Measurements from ENCODE around the gene IQGAP2. TPM values are rescaled to one million over a fixed set of nuclear protein-coding genes. Genes with fewer than 3 reads are reported as not detected.

Gene IQGAP2
- total RNA-seq, 3 donors from 2014 or later (not counting 1 experiment from before 2014, with no cell fraction given) = 172 to 218 (median 207) TPM

GRCh38 chr5:76701298-76701697, 298.2 kb downstream of the IQGAP2 start:
- intact Hi-C loops (cut with micrococcal nuclease) = no loop called here
- H3K27me3 Mint-ChIP-seq (ENCODE audit: low read depth in 2 of 2) = no peaks in the 10 kb centered on the region
- no peaks in the 10 kb centered on the region for H3K27me3 ChIP-seq (ENCODE audit: control insufficient read depth, insufficient read depth, low read length)
- no peak overlapping the region for H3K4me3 Mint-ChIP-seq
- ATAC-seq = no peak
- no peak for DNase-seq
- H3K4me1 Mint-ChIP-seq = no peaks in the 10 kb centered on the region
- no peaks in the 10 kb centered on the region for H3K4me1 ChIP-seq (ENCODE audit: control insufficient read depth, insufficient read depth, low read length)
- H3K36me3 Mint-ChIP-seq = peaks cover 17% of the 10 kb centered on the region
- H3K27ac Mint-ChIP-seq = no peak overlapping the region
- no peaks in the 10 kb centered on the region for H3K9me3 Mint-ChIP-seq
- H3K36me3 ChIP-seq (ENCODE audit: control insufficient read depth, insufficient read depth, low read length) = peaks cover 75% of the 10 kb centered on the region
- H3K9me3 ChIP-seq (ENCODE audit: control insufficient read depth, insufficient read depth, low read length) = no peaks in the 10 kb centered on the region
- 89% methylated on average over 1 of the region's 2 CpGs for WGBS (ENCODE audit: insufficient coverage)
- no peak overlapping the region for H3K4me3 ChIP-seq (ENCODE audit: low read length)
- H3K27ac ChIP-seq (ENCODE audit: low read length) = no peak overlapping the region
- TF ChIP-seq CTCF (IDR thresholded peaks at IDR 0.05) = no peak

- no peaks in the 10 kb centered on the region for H3K9me3 ChIP-seq (ENCODE audit: control insufficient read depth, insufficient read depth, low read length)
- no peaks in the 10 kb centered on the region for H3K4me1 Mint-ChIP-seq
- H3K27me3 ChIP-seq (ENCODE audit: control insufficient read depth, insufficient read depth, low read length) = no peaks in the 10 kb centered on the region
- H3K27me3 Mint-ChIP-seq (ENCODE audit: low read depth in 2 of 2) = no peaks in the 10 kb centered on the region
- no peak for DNase-seq
- peaks cover 66% of the 10 kb centered on the region for H3K36me3 ChIP-seq (ENCODE audit: control insufficient read depth, insufficient read depth, low read length)
- peak overlapping the region in 1 of 2 donors; percentile 62 for H3K27ac Mint-ChIP-seq
- H3K9me3 Mint-ChIP-seq = no peaks in the 10 kb centered on the region
- H3K4me1 ChIP-seq (ENCODE audit: control insufficient read depth, insufficient read depth, low read length) = no peaks in the 10 kb centered on the region
- H3K27ac ChIP-seq (ENCODE audit: low read length) = no peak overlapping the region
- WGBS (ENCODE audit: insufficient coverage) = 80% methylated on average over 1 of the region's 2 CpGs
- intact Hi-C loops (cut with micrococcal nuclease) = no loop called here
- no peak overlapping the region for H3K4me3 ChIP-seq (ENCODE audit: low read length)
- no peak overlapping the region for H3K4me3 Mint-ChIP-seq
- TF ChIP-seq CTCF (IDR thresholded peaks at IDR 0.05) = no peak
- H3K36me3 Mint-ChIP-seq = peaks cover 13% of the 10 kb centered on the region
- no peak for ATAC-seq
Observed at GRCh38 chr5:76703707-76704106, 300.6 kb downstream of the IQGAP2 start.

GRCh38 chr5:76704131-76704663, 301.1 kb downstream of the IQGAP2 start:
- intact Hi-C loops (cut with micrococcal nuclease) = no loop called here

More at GRCh38 chr5:76704131-76704663, 301.1 kb downstream of the IQGAP2 start:
- Histone ChIP-seq H3K4me1 (ENCODE audit: control insufficient read depth, insufficient read depth, low read length) (no peaks in the 10 kb centered on the region), H3K4me3 (ENCODE audit: low read length) (no peak overlapping the region), H3K9me3 (ENCODE audit: control insufficient read depth, insufficient read depth, low read length) (no peaks in the 10 kb centered on the region), H3K36me3 (ENCODE audit: control insufficient read depth, insufficient read depth, low read length) (peaks cover 63% of the 10 kb centered on the region), H3K27me3 (ENCODE audit: control insufficient read depth, insufficient read depth, low read length) (no peaks in the 10 kb centered on the region), H3K27ac (ENCODE audit: low read length) (no peak overlapping the region)
- H3K27ac Mint-ChIP-seq = peak overlapping the region in 1 of 2 donors; percentile 62
- no peak for TF ChIP-seq CTCF (IDR thresholded peaks at IDR 0.05)
- peaks cover 13% of the 10 kb centered on the region for H3K36me3 Mint-ChIP-seq
- ATAC-seq (no peak), DNase-seq (no peak)
- no peak overlapping the region for H3K4me3 Mint-ChIP-seq
- H3K27me3 Mint-ChIP-seq (ENCODE audit: low read depth in 2 of 2) = no peaks in the 10 kb centered on the region
- no peaks in the 10 kb centered on the region for H3K9me3 Mint-ChIP-seq
- H3K4me1 Mint-ChIP-seq = no peaks in the 10 kb centered on the region
